ENCODE data around the gene ARMC9.

DNA sequence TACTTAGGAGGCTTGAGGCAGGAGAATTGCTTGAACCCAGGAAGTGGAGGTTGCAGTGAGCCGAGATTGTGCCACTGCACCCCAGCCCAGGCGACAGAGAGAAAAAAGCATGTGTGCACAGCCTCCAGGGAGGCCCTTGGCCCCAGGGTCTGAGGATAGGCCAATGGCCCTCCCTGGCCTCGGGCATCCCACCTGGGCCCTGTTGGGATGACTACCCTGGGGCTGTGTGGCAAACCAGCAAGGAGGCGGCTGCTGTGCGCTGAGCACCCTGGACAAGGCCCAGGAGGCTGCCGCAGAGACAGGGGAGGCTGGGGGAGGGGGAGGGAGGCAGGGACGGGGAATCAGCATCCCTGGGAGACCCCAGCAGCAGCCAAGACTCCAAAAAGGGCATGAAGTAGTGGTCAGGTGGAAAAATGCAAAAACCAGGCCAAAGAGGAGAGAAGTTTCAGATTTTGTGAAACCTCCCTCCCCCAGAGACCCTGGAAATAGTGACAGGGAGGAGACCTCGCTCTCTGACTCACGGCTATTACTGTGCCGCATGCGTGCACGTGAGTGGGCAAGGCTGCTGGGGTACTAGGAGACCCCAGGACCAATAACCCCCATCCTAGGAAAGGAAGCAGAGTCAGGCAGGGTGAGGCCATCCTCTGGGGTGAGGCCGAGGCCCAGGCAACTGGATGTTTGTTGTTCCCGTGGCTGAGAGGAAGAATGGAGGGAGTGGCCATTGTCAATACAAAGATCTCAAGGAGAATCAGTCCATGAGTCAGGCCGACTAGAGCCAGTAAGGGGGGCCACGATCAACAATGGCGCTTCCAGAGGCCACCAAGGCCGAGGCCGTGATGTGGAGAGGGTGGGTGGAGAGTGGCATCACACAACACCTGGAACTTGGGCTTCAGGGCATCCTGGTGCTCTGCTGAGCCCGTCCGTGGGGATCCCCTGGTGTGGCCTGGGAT, 181.1 kb downstream of the ARMC9 start:
- TF ChIP-seq, protein P1, sequence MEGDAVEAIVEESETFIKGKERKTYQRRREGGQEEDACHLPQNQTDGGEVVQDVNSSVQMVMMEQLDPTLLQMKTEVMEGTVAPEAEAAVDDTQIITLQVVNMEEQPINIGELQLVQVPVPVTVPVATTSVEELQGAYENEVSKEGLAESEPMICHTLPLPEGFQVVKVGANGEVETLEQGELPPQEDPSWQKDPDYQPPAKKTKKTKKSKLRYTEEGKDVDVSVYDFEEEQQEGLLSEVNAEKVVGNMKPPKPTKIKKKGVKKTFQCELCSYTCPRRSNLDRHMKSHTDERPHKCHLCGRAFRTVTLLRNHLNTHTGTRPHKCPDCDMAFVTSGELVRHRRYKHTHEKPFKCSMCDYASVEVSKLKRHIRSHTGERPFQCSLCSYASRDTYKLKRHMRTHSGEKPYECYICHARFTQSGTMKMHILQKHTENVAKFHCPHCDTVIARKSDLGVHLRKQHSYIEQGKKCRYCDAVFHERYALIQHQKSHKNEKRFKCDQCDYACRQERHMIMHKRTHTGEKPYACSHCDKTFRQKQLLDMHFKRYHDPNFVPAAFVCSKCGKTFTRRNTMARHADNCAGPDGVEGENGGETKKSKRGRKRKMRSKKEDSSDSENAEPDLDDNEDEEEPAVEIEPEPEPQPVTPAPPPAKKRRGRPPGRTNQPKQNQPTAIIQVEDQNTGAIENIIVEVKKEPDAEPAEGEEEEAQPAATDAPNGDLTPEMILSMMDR (IDR thresholded peaks at IDR 0.05), result no peak
- TF ChIP-seq POLR2A (IDR thresholded peaks at IDR 0.05), result no peak

Data from testis (tissue), 2 donors.